ENCODE measurements around the gene CTSA. TPM values are rescaled to one million over a fixed set of nuclear protein-coding genes. Genes with fewer than 3 reads are reported as not detected.

Gene CTSA
- total RNA-seq, 1 experiment from 2014 or later: 109 TPM

DNA sequence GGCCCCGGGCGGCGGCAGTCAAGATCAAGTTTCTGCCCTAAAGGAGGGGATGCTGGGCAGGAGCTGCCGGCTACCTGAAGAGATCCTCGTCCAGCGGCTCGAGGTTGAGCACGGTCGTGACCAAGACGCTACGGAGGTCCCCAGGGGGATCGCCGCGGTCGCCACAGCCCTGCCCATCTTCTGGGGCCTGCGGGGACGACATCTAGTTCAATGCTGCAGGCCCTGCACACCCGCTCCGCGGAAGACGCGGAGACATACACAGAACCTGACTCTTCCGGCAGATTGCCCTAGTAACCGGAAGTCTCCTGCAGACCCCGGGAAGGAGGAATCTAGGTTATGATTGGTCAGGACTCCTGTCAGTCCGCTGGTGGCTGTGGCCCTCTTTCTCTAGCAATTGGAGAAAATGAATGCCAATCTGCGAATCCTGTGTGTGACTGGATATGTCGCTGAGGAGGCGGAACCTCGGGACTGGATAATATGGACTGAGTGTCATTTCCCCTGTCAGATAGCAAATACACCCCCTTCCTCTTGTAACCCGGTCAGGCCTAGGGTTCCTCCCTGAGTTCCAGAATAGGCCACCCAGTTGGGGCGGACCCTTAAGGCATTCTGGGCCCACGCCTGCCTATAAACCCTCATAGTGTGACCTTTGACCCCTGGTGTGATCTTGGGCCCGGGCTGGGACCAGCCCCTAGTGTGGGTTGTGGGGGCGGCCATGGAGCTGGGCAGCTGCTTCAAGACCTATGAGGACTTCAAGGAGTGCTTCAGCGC, 33.8 kb upstream of the CTSA start, which contains the start of the genes ACOT8 and ZSWIM3 (continued):
- TF ChIP-seq, protein P1, sequence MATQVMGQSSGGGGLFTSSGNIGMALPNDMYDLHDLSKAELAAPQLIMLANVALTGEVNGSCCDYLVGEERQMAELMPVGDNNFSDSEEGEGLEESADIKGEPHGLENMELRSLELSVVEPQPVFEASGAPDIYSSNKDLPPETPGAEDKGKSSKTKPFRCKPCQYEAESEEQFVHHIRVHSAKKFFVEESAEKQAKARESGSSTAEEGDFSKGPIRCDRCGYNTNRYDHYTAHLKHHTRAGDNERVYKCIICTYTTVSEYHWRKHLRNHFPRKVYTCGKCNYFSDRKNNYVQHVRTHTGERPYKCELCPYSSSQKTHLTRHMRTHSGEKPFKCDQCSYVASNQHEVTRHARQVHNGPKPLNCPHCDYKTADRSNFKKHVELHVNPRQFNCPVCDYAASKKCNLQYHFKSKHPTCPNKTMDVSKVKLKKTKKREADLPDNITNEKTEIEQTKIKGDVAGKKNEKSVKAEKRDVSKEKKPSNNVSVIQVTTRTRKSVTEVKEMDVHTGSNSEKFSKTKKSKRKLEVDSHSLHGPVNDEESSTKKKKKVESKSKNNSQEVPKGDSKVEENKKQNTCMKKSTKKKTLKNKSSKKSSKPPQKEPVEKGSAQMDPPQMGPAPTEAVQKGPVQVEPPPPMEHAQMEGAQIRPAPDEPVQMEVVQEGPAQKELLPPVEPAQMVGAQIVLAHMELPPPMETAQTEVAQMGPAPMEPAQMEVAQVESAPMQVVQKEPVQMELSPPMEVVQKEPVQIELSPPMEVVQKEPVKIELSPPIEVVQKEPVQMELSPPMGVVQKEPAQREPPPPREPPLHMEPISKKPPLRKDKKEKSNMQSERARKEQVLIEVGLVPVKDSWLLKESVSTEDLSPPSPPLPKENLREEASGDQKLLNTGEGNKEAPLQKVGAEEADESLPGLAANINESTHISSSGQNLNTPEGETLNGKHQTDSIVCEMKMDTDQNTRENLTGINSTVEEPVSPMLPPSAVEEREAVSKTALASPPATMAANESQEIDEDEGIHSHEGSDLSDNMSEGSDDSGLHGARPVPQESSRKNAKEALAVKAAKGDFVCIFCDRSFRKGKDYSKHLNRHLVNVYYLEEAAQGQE (IDR thresholded peaks at IDR 0.05; ENCODE audit: low read depth): no peak
- no peak for TF ChIP-seq SRF (IDR thresholded peaks at IDR 0.05; ENCODE audit: low read depth)
- peak; percentile 100 for TF ChIP-seq SP1 (IDR thresholded peaks at IDR 0.05; ENCODE audit: low read depth)
- TF ChIP-seq EZH2 (IDR thresholded peaks at IDR 0.05): no peak
- TF ChIP-seq, protein P2, sequence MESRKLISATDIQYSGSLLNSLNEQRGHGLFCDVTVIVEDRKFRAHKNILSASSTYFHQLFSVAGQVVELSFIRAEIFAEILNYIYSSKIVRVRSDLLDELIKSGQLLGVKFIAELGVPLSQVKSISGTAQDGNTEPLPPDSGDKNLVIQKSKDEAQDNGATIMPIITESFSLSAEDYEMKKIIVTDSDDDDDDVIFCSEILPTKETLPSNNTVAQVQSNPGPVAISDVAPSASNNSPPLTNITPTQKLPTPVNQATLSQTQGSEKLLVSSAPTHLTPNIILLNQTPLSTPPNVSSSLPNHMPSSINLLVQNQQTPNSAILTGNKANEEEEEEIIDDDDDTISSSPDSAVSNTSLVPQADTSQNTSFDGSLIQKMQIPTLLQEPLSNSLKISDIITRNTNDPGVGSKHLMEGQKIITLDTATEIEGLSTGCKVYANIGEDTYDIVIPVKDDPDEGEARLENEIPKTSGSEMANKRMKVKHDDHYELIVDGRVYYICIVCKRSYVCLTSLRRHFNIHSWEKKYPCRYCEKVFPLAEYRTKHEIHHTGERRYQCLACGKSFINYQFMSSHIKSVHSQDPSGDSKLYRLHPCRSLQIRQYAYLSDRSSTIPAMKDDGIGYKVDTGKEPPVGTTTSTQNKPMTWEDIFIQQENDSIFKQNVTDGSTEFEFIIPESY (IDR thresholded peaks at IDR 0.05; ENCODE audit: extremely low read depth, insufficient replicate concordance, low read length): peak; percentile 68
- TF ChIP-seq POLR2AphosphoS5 (IDR thresholded peaks at IDR 0.05; ENCODE audit: low read depth, low read length): peak; percentile 86
- TF ChIP-seq SIN3A (IDR thresholded peaks at IDR 0.05; ENCODE audit: low read depth): peak; percentile 57; the same call in 1 of the 2 replicates
- no peak for TF ChIP-seq CBX3 (IDR thresholded peaks at IDR 0.05; ENCODE audit: low read depth)
- peak; percentile 79 for TF ChIP-seq ELF1 (IDR thresholded peaks at IDR 0.05; ENCODE audit: borderline replicate concordance, low read depth)
- peak; percentile 75 for TF ChIP-seq POLR2A (IDR thresholded peaks at IDR 0.05; ENCODE audit: borderline replicate concordance, extremely low read depth, insufficient read depth, insufficient read length)
- TF ChIP-seq, protein P3, sequence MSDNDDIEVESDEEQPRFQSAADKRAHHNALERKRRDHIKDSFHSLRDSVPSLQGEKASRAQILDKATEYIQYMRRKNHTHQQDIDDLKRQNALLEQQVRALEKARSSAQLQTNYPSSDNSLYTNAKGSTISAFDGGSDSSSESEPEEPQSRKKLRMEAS (IDR thresholded peaks at IDR 0.05): no peak
